ENCODE measurements around the gene ZNF236. TPM values are rescaled to one million over a fixed set of nuclear protein-coding genes. Genes with fewer than 3 reads are reported as not detected.
"Not testable (repeated sequence)": the region's sequence is repeated elsewhere in the genome, so short reads cannot be mapped to it uniquely, and the experiment has no call there.

The ZNF236 gene
- 10 to 100 TPM in 1 of 6 donors, 1 to 10 TPM in 5; 6.1 to 14.8 (median 7.7) TPM for polyA plus RNA-seq (ENCODE audit: low read depth in 6 of 6)

DNA sequence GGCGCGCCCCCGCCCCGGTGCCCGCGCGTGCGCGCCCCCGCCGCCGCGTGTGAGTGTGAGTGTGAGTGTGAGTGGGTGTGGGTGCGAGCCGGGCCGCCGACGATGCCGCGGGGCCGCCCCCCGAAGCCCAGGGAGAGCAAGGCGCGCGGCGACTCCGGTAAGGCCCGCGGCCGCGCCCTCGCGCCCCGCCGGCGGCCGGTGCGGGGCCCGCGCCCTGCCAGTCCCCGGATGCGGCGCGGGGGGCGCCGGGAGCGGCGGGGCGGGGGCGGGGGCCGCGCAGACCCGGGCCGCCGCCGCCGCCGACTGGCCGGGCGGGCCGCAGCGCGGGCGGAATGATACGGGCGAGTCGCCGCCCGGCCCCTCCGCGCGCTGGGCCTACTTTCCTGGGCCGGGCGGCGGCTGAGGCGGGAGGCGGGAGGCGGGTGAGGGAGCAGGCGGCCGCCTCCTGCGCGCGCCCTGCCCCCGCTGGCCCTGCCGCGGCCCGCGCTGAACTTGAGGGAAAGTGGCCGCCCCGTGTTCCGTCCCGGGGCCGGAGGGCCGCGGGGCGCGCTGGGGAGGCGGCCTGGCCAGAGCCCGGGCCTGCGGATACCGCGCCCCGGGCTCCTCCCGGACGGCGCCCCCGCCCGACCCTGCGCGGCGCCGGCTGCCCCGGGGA is at the start of gene ZNF236:
Gene ZNF236 (plus strand): TSS at position 52 of the 655 bp plus-strand sequence. CDS start 51 bp downstream, at position 103.
- H3K9me3 Mint-ChIP-seq: peaks cover 0 to 2% (median 0%) of the 10 kb centered on the region in 7 donors
- peak; percentile 65 to 68 for ATAC-seq (ENCODE audit: low read depth in 2 of 2)
- H3K27ac Mint-ChIP-seq: peak within 1 kb of the TSS; percentile 90 to 96 (median 94)
- DNase-seq: peak; percentile 77
- H3K27me3 Mint-ChIP-seq: no peaks in the 10 kb centered on the region
- H3K4me3 Mint-ChIP-seq: peak within 1 kb of the TSS; percentile 89 to 98 (median 94)
- H3K4me1 Mint-ChIP-seq: peaks cover 27 to 63% (median 62%) of the 10 kb centered on the region in 3 donors
- H3K36me3 Mint-ChIP-seq: no peaks in the 10 kb centered on the region

DNA sequence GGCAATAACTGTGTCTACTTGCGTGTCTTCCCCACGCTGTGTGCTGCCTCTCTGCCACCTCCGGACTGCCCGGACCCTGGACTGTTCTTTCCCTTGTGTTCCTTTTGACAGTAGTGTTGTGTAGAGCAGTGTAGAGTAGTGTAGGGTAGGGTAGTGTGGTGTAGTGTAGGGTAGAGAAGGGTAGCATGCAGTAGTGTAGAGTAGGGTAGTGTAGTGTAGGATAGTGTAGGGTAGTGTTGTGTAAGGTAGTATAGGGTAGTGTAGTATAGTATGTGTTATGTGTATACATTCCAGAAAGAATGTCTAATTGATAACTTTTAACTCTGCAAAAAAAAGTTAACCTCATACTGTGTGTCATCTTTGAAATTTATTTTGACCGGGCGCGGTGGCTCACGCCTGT is 49.7 kb upstream of the ZNF236 start:
- no peak for DNase-seq
- ATAC-seq (ENCODE audit: low read depth in 2 of 2): no peak
- H3K4me3 Mint-ChIP-seq: no peak overlapping the region
- H3K9me3 Mint-ChIP-seq: peaks cover 6 to 18% (median 13%) of the 10 kb centered on the region in 7 donors
- H3K27ac Mint-ChIP-seq: no peak overlapping the region
- H3K27me3 Mint-ChIP-seq: peaks cover 2 to 29% (median 28%) of the 10 kb centered on the region in 3 donors
- H3K36me3 Mint-ChIP-seq: peaks cover 0 to 5% of the 10 kb centered on the region in 2 donors
- no peaks in the 10 kb centered on the region for H3K4me1 Mint-ChIP-seq

DNA sequence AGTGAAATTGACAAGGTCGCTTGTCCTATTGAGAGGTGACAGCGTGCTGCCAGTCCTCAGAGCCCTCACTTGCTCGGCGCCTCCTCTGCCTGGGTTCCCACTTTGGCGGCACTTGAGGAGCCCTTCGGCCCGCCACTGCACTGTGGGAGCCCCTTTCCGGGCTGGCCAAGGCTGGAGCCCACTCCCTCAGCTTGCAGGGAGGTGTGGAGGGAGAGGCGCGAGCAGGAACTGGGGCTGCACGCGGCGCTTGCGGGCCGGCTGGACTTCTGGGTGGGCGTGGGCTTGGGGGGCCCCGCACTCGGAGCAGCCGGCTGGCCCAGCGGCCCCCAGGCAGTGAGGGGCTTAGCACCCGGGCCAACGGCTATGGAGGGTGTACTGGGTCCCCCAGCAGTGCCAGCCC is 45.3 kb upstream of the ZNF236 start:
- not testable (repeated sequence) for H3K36me3 Mint-ChIP-seq; H3K4me1 Mint-ChIP-seq; H3K9me3 Mint-ChIP-seq; H3K4me3 Mint-ChIP-seq; H3K27ac Mint-ChIP-seq; ATAC-seq (ENCODE audit: low read depth in 2 of 2); DNase-seq
- H3K27me3 Mint-ChIP-seq: peaks cover 5 to 14% (median 8%) of the 10 kb centered on the region in 3 donors

DNA sequence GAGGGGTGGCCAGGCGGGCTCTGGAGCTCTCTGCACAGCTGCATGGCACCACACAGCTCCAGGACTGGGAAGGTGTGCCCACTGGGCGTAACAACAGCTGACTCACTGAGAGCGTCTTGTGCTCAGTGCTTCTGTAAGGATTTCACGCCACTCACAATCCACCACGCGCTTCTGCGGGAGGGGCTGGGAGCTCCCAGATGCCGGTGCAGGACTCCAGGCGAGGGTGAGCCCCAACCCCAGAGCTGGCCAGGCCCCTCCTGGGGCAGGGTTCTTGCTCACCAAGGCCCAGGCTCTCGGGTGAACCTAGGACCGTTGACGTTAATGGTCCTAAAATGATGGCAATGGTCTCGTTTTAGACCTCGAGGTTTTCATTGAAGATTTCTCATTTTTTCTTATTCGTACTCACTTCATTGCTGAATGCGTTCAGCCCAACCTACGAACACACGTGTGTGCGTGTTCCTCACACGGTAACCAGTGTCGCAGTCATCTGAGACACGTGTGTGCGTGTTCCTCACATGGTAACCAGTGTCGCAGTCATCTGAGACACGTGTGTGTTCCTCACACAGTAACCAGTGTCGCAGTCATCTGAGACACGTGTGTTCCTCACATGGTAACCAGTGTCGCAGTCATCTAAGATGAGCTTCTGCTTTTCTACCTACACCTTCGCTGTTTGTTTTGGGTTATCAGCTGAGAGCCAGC is 38.4 kb upstream of the ZNF236 start:
- H3K27me3 Mint-ChIP-seq: peaks cover 14 to 31% (median 25%) of the 10 kb centered on the region in 3 donors
- H3K9me3 Mint-ChIP-seq: peaks cover 0 to 11% (median 0%) of the 10 kb centered on the region in 7 donors
- H3K4me3 Mint-ChIP-seq: no peak overlapping the region
- no peaks in the 10 kb centered on the region for H3K4me1 Mint-ChIP-seq
- DNase-seq (no peak), ATAC-seq (ENCODE audit: low read depth in 2 of 2) (no peak)
- no peaks in the 10 kb centered on the region for H3K36me3 Mint-ChIP-seq
- H3K27ac Mint-ChIP-seq: no peak overlapping the region

DNA sequence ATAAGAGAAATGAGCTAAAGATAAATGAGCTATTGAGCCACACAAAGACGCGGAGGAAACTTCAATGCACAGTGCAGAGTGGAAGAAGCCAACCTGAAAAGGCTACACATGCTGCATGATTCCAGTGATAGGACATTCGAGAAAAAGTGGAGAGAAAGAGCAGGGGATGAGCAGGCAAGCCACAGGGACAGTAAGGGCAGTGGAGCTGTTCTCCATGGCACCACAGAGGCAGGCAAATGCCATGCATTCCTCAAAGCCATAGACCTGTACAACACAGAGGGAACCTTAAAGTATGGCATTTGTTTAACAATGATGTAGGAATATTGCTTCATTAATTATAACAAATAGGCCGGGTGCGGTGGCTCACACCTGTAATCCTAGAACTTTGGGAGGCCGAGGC is 36.5 kb upstream of the ZNF236 start:
- peaks cover 14 to 25% (median 17%) of the 10 kb centered on the region in 3 donors for H3K27me3 Mint-ChIP-seq
- peaks cover under 1 to 20% (median 9%) of the 10 kb centered on the region in 7 donors for H3K9me3 Mint-ChIP-seq
- H3K4me1 Mint-ChIP-seq: no peaks in the 10 kb centered on the region
- DNase-seq (no peak), ATAC-seq (ENCODE audit: low read depth in 2 of 2) (no peak)
- H3K4me3 Mint-ChIP-seq: no peak overlapping the region
- H3K36me3 Mint-ChIP-seq: peaks cover 0 to 12% of the 10 kb centered on the region in 2 donors
- no peak overlapping the region for H3K27ac Mint-ChIP-seq

DNA sequence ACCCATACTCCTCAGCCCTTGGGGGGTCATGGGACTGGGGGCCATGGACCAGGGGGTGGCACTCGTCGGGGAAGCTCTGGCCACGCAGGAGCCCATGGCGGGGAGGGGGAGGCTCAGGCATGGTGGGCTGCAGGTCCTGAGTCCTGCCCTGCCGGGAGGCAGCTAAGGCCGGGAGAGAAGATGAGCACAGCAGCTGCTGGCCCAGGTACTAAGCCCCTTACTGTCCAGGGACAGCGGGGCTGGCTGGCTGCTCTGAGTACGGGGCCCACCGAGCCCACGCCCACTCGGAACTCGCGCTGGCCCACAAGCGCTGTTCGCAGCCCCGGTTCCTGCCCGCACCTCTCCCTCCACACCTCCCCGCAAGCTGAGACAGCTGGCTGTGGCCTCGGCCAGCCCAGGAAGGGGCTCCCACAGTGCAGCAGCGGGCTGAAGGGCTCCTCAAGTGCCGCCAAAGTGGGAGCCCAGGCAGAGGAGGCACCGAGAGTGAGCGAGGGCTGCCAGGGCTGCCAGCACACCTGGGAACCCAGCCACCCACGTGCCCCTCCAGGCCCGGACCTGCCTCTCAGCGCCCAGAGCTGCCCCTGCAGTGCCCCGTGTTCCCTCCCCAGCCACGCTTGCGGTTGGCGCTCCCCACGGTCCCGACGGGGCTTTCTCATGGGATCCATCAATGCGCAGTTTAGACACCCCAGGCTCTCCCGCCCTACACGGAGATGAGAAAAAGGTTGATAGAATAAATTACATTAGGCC is 33.6 kb upstream of the ZNF236 start:
- Mint-ChIP-seq H3K27ac (no peak overlapping the region), H3K4me1 (peaks cover 0 to 2% (median 0%) of the 10 kb centered on the region in 3 donors), H3K27me3 (peaks cover 14 to 26% (median 26%) of the 10 kb centered on the region in 3 donors), H3K9me3 (peaks cover 9 to 31% (median 17%) of the 10 kb centered on the region in 7 donors), H3K36me3 (peaks cover 0 to 26% of the 10 kb centered on the region in 2 donors), H3K4me3 (no peak overlapping the region)
- DNase-seq (no peak), ATAC-seq (ENCODE audit: low read depth in 2 of 2) (no peak)

DNA sequence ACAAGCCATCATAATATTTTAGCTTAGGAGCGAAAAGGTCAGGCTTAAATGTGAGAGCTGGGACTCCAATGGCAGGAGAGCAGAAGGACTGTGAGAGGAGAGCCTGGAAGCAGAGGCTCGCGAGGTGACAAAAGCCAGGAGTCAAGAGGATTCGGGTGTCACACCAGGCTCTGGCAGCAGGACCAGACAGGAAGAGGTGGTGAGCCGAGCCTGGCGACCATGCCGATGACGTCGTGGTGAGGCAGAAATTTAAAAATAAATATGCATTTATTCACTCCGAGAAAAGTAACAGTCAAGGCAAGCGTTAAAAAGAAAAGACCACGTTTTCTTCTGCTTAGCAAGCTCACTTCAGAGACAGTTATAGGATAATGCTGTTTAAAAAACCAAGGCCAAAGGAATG is 31.3 kb upstream of the ZNF236 start:
- Mint-ChIP-seq H3K27ac (no peak overlapping the region), H3K4me3 (peak overlapping the region in 1 of 8 donors; percentile 47), H3K36me3 (peaks cover 0 to 26% of the 10 kb centered on the region in 2 donors), H3K9me3 (peaks cover 9 to 29% (median 17%) of the 10 kb centered on the region in 7 donors), H3K4me1 (peaks cover 0 to 2% (median 0%) of the 10 kb centered on the region in 3 donors), H3K27me3 (peaks cover 7 to 32% (median 28%) of the 10 kb centered on the region in 3 donors)
- no peak for ATAC-seq (ENCODE audit: low read depth in 2 of 2)
- no peak for DNase-seq

DNA sequence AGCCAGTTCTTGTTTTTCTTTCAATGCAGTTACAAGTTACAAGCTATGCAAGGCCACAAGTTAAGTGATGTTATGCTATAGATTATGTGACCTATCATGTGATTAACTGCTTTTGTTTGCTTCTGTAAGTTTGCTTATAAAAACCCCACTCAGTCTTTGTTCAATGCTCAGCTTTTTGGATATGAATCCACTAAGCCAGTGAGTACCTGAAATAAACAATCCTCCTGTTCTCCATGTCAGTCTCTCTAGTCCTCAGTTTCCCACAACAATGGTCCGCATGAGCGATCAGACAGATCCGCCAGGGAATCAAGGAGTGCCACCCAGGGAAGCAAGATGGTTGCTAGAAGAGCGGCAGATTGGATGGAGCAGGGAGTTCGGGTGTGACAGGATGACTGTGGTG is 30.7 kb upstream of the ZNF236 start:
- no peak for ATAC-seq (ENCODE audit: low read depth in 2 of 2)
- Mint-ChIP-seq H3K4me3 (no peak overlapping the region), H3K36me3 (peaks cover 0 to 26% of the 10 kb centered on the region in 2 donors), H3K27ac (no peak overlapping the region), H3K4me1 (peaks cover 0 to 2% (median 0%) of the 10 kb centered on the region in 3 donors), H3K27me3 (peaks cover 7 to 29% (median 27%) of the 10 kb centered on the region in 3 donors), H3K9me3 (peaks cover 9 to 32% (median 17%) of the 10 kb centered on the region in 7 donors)
- no peak for DNase-seq

DNA sequence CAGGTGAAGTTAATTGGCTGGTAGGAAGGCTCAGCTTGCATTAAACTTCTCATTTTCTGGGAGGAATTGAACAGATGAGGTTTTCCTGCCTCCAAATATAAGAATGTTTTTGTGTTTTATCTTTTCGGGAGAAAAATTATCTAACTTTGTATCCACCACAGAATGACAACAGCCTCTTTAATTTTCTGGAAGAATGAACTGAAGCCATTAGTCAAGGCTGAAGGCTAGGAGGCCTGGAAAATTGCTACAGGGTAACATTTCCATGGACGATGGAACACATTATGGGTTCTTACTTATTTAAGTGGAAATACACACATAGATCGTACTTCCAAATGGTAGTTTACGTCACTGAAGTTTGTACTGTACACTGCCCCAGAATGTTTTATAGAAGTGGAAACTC is 28.0 kb upstream of the ZNF236 start:
- Mint-ChIP-seq H3K36me3 (peaks cover 3 to 33% of the 10 kb centered on the region in 2 donors), H3K27ac (no peak overlapping the region), H3K27me3 (peaks cover 0 to 36% (median 20%) of the 10 kb centered on the region in 3 donors), H3K9me3 (peaks cover 9 to 25% (median 21%) of the 10 kb centered on the region in 7 donors), H3K4me1 (peaks cover 0 to 2% (median 0%) of the 10 kb centered on the region in 3 donors), H3K4me3 (no peak overlapping the region)
- no peak for ATAC-seq (ENCODE audit: low read depth in 2 of 2)
- DNase-seq: no peak

DNA sequence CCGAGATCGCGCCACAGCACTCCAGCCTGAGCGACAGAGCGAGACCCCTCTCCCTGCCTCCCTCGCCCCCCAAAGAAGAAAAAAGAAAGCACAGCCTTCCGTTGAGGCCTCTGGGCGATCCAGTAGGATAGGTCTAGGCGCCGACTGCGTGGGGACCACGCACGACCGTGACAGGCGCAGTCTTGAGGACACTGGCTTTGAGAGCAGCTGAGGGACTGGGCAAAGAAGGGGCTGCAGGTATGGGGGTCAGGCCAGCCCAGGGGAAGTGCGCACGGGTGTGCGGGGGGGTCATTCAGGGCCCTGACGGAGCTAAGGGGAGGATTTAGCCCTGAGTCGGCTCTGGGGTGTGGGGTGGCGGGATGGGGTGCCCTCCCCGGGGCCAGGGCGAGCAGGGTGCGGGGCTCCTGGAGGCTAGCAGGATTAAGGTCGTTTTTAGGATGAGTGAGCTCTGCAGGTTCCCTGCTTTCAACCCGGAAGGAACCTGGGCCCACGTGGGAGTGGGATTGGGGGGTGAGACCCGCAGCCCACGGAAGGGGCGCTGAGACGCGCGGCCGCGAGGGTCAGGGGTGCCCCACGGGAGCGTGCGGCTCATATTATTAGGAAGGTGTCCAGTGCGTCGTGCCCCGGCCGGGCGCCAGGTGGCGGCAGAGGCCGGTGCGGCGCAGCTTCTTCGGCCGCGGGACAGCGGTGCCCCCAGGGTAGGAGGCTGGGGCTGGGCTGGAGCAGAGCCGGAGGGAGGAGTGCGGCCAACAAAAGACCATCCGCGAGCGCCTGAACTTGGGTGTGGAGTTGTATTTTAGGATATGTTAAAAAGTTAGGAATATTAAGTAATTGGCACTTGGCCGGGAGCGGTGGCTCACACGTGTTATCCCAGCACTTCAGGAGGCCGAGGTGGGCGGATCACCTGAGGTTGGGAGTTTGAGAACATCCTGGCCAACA is 20.5 kb upstream of the ZNF236 start:
- H3K27me3 Mint-ChIP-seq: peaks cover 0 to 29% (median 3%) of the 10 kb centered on the region in 3 donors

DNA sequence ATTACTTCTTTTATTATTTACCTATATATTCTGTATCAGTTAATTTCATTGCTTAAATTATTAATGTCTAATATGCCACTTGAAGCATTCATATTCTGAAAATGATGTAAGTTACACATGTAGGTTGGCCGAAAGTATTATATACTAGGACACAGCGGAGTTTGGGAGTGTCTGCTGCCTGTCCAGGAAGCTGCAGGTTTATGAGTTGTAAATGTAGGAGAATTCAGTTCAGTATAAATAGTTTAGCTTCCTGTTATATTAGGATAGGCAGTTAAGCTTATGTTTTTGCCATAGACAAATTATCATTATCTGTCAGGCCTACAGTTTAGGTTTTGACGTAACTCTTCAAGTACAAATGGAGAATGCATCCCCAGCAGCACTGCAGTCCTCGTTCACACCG is 18.9 kb upstream of the ZNF236 start:
- Mint-ChIP-seq H3K9me3 (peaks cover 0 to 5% (median 0%) of the 10 kb centered on the region in 7 donors), H3K4me1 (peaks cover 12 to 18% (median 16%) of the 10 kb centered on the region in 3 donors), H3K4me3 (peak overlapping the region in 1 of 8 donors; percentile 3), H3K27ac (peak overlapping the region in 2 of 6 donors; percentile 7 to 70), H3K27me3 (peaks cover 0 to 22% (median 3%) of the 10 kb centered on the region in 3 donors), H3K36me3 (no peaks in the 10 kb centered on the region)
- ATAC-seq (ENCODE audit: low read depth in 2 of 2) (no peak), DNase-seq (no peak)

More for the DNA sequence above, 20.5 kb upstream of the ZNF236 start:
- ATAC-seq (ENCODE audit: low read depth in 2 of 2): peak; percentile 89 to 91
- H3K4me1 Mint-ChIP-seq: peaks cover 12 to 18% (median 16%) of the 10 kb centered on the region in 3 donors
- H3K36me3 Mint-ChIP-seq: peaks cover 3 to 7% of the 10 kb centered on the region in 2 donors
- DNase-seq: peak; percentile 46
- H3K9me3 Mint-ChIP-seq: peaks cover 0 to 9% (median 0%) of the 10 kb centered on the region in 7 donors
- H3K27ac Mint-ChIP-seq: peak overlapping the region in 1 of 6 donors; percentile 87
- peak overlapping the region in 6 of 8 donors; percentile 28 to 81 (median 65) for H3K4me3 Mint-ChIP-seq

DNA sequence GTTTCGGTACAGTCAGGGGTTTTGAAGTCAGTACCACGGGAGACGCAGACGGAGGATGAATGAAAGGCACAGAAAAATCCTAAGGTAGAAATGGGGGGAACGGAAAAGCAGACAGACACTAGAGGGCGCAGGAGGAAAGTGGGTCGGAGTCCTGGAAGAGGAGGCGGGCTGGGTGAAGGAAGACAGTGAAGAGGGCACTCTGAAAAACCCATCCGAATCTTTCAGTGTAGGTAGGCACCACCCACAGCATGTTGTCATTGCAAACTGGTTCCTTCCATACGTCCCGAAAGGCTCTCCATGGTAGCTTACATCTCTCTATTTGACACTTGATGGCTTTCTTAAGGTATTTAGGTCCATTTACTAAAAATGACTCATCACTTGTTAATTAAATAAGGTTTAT is 18.5 kb upstream of the ZNF236 start:
- Mint-ChIP-seq H3K27ac (peak overlapping the region in 2 of 6 donors; percentile 7 to 70), H3K36me3 (no peaks in the 10 kb centered on the region), H3K4me1 (peaks cover 12 to 18% (median 16%) of the 10 kb centered on the region in 3 donors), H3K27me3 (peaks cover 0 to 20% (median 3%) of the 10 kb centered on the region in 3 donors), H3K9me3 (peaks cover 0 to 3% (median 0%) of the 10 kb centered on the region in 7 donors), H3K4me3 (peak overlapping the region in 2 of 8 donors; percentile 3 to 53)
- ATAC-seq (ENCODE audit: low read depth in 2 of 2) (peak; percentile 73 to 78), DNase-seq (peak; percentile 57)

Data from naive B cell (primary cell).